HL-60 (cell line): Measurements from ENCODE around the gene PEX11A.

Experiments used
- DNase-seq, 2 experiments: peaks; one replicate each; pipeline ENCODE4 v3.0.0-alpha.2; 2010 to 2020; ENCODE audit warnings: low read depth in 1 of 2, low spot score in 1 of 2
- H3K27ac ChIP-seq: fragments of 250-450 bp; sonication (Bioruptor Pico); replicated peaks from 2 replicates; pipeline ENCODE4 v1.5.1; 2020; ENCODE audit warnings: mild to moderate bottlenecking, moderate library complexity
- H3K27me3 ChIP-seq: fragments of 250-450 bp; sonication (Bioruptor Pico); 2 replicates; pipeline ENCODE4 v1.5.1; 2021; ENCODE audit warnings: mild to moderate bottlenecking, moderate library complexity; ENCODE audit not compliant: insufficient read depth, poor library complexity, severe bottlenecking
- H3K4me3 ChIP-seq: replicated peaks from 2 replicates; pipeline ENCODE4 v1.5.1; 2011; ENCODE audit warnings: mild to moderate bottlenecking, control low read depth, low read length; ENCODE audit not compliant: insufficient read depth
- CTCF ChIP-seq: IDR thresholded peaks from one replicate; pipeline ENCODE4 v1.5.1; 2011; ENCODE audit warnings: low read length, control low read depth, inconsistent platforms; ENCODE audit not compliant: insufficient read depth
- GABPA ChIP-seq: IDR thresholded peaks from 2 replicates; pipeline ENCODE4 v1.6.1; 2012; ENCODE audit warnings: low read depth
- POLR2AphosphoS5 ChIP-seq: IDR thresholded peaks from 2 replicates; pipeline ENCODE4 v1.6.1; 2012; ENCODE audit warnings: low read depth
- REST ChIP-seq: IDR thresholded peaks from 2 replicates; pipeline ENCODE4 v1.6.1; 2012; ENCODE audit warnings: low read depth; ENCODE audit not compliant: insufficient replicate concordance
- SPI1 ChIP-seq: IDR thresholded peaks from 2 replicates; pipeline ENCODE4 v1.6.1; 2012; ENCODE audit warnings: low read depth, mild to moderate bottlenecking, borderline replicate concordance

The PEX11A gene

GRCh38 chr15:89649013-89649625, 41.4 kb downstream of the PEX11A start:
- H3K27me3 ChIP-seq, result peaks cover 8% of the 10 kb centered on the region
- no peak overlapping the region for H3K27ac ChIP-seq
- no peak overlapping the region for H3K4me3 ChIP-seq
- TF ChIP-seq POLR2AphosphoS5 (no peak), SPI1 (no peak), CTCF (no peak), REST (no peak), GABPA (no peak)
- DNase-seq, result no peak

GRCh38 chr15:89648106-89649012, 42.2 kb downstream of the PEX11A start:
- no peak overlapping the region for H3K27ac ChIP-seq
- TF ChIP-seq REST (no peak), SPI1 (no peak), CTCF (no peak), POLR2AphosphoS5 (no peak), GABPA (no peak)
- H3K4me3 ChIP-seq, result no peak overlapping the region
- H3K27me3 ChIP-seq, result peaks cover 4% of the 10 kb centered on the region
- DNase-seq, result no peak

GRCh38 chr15:89647191-89647851, 43.2 kb downstream of the PEX11A start:
- DNase-seq, result peak; percentile 10 to 64
- TF ChIP-seq CTCF (peak; percentile 78), REST (no peak)

More at GRCh38 chr15:89647191-89647851, 43.2 kb downstream of the PEX11A start:
- Histone ChIP-seq H3K27me3 (no peaks in the 10 kb centered on the region), H3K27ac (no peak overlapping the region), H3K4me3 (no peak overlapping the region)
